GM21737 (cell line): ENCODE data around the gene FAM124A.

Source experiments
- ATAC-seq: cut with Tn5 transposase; IDR thresholded peaks from one replicate; pipeline ENCODE4 v1.9.1; 2021; ENCODE audit warnings: mild to moderate bottlenecking, moderate library complexity; ENCODE audit not compliant: unreplicated experiment

Gene FAM124A

GRCh38 chr13:51222037-51222685, at the start of gene FAM124A:
FAM124A (plus strand) TSS chr13:51222398; CDS start chr13:51222502, 104 bp downstream.
- ATAC-seq: peak; percentile 71

GRCh38 chr13:51175021-51175420, 47.2 kb upstream of the FAM124A start:
- ATAC-seq: no peak

GRCh38 chr13:51175639-51176038, 46.6 kb upstream of the FAM124A start:
- no peak for ATAC-seq

- ATAC-seq: no peak
Measured at GRCh38 chr13:51177188-51177587, 45.0 kb upstream of the FAM124A start.

GRCh38 chr13:51178456-51179074, 43.6 kb upstream of the FAM124A start:
- no peak for ATAC-seq

GRCh38 chr13:51179432-51179971, 42.7 kb upstream of the FAM124A start:
- no peak for ATAC-seq

- ATAC-seq: no peak
Measured at GRCh38 chr13:51180853-51181511, 41.2 kb upstream of the FAM124A start.

- no peak for ATAC-seq
Measured at GRCh38 chr13:51181786-51182383, 40.3 kb upstream of the FAM124A start.

GRCh38 chr13:51191743-51192142, 30.5 kb upstream of the FAM124A start:
- no peak for ATAC-seq

GRCh38 chr13:51192348-51192747, 29.9 kb upstream of the FAM124A start:
- no peak for ATAC-seq

- no peak for ATAC-seq
Measured at GRCh38 chr13:51193387-51193786, 28.8 kb upstream of the FAM124A start.

- ATAC-seq: no peak
Measured at GRCh38 chr13:51194942-51195341, 27.3 kb upstream of the FAM124A start.

- ATAC-seq: no peak
Measured at GRCh38 chr13:51201886-51202285, 20.3 kb upstream of the FAM124A start.

- no peak for ATAC-seq
Measured at GRCh38 chr13:51202477-51203046, 19.6 kb upstream of the FAM124A start.

- ATAC-seq: no peak
Measured at GRCh38 chr13:51206584-51206983, 15.6 kb upstream of the FAM124A start.

- ATAC-seq: no peak
Measured at GRCh38 chr13:51207881-51208280, 14.3 kb upstream of the FAM124A start.

GRCh38 chr13:51208716-51209115, 13.5 kb upstream of the FAM124A start:
- no peak for ATAC-seq

- ATAC-seq: no peak
Measured at GRCh38 chr13:51211910-51212309, 10.3 kb upstream of the FAM124A start.

GRCh38 chr13:51212758-51213157, 9.4 kb upstream of the FAM124A start:
- no peak for ATAC-seq

- no peak for ATAC-seq
Measured at GRCh38 chr13:51213173-51213728, 8.9 kb upstream of the FAM124A start.

- ATAC-seq: no peak
Measured at GRCh38 chr13:51218626-51219025, 3.6 kb upstream of the FAM124A start.
